GM18520 (cell line): ENCODE results near the gene KLF16.

ENCODE experiments used
- ATAC-seq: cut with Tn5 transposase; IDR thresholded peaks from one replicate; pipeline ENCODE4 v1.9.1; 2021; ENCODE audit not compliant: unreplicated experiment

The KLF16 gene

DNA sequence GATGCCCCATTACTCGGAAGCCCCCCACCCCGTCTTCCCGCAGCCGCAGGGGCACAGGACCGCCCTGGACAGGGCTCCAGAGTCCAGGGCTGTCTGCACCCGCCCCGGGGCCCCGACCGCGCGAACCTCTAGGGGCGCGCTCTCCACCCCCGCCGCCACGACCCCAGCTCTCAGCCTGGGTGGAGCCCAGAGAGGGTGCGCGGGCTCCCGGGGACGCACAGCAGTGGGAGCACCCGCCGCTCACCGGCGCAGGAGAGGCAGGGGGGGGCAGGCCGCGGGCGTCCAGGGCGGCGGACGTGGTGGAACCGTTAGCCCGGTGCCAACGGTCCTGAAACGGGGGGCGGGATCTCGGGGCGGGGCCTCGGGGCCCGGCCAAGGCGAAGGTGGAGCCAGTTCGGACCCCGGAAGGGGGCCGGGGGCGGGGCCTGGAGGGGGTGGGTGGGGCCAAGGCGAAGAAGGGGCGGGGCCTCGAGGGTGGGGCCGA is 51.4 kb downstream of the KLF16 start, which contains the start of gene ATP8B3:
Gene ATP8B3 (minus strand): TSS at position 335 of the 484 bp plus-strand sequence. CDS start 540 bp downstream, outside the sequence.
- peak; percentile 7 for ATAC-seq

DNA sequence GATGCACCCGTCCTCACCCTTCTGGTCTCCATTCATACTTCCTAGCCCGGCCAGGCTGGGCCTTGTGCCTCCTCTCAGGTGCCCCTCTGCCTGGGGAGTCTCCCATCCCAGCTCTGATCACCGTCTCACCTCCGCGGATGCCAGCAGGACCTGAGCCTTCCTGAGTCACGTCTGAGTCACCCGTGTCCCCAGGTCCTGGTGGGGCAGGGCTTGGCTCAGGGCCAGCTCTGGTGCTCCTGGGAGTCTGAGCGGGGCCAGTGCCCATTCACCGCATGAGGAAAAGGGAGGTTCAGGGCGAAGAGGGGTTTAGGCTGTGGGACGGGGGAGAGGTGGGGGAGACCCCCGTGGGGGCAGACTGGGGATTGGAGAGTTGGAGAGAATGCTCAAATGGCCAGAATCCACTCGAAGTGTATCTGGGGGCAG is 51.9 kb downstream of the KLF16 start:
- no peak for ATAC-seq

GRCh38 chr19:1810439-1811160 is 52.8 kb downstream of the KLF16 start:
- ATAC-seq, result no peak

GRCh38 chr19:1809678-1810077 is 53.7 kb downstream of the KLF16 start:
- no peak for ATAC-seq

DNA sequence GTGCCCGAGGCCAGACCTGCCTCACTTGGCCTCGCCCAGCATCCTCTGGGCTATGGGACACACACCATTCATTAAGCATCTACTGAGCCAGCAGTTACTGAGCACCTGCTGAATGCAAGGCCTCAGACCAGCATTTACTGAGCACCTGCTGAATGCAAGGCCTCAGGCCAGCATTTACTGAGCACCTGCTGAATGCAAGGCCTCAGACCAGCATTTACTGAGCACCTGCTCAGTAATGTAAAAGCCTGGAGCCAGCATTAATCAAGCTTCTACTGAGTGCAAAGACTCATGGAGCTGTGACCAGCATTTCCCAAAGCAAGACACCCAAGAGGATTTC is 55.0 kb downstream of the KLF16 start:
- no peak for ATAC-seq

DNA sequence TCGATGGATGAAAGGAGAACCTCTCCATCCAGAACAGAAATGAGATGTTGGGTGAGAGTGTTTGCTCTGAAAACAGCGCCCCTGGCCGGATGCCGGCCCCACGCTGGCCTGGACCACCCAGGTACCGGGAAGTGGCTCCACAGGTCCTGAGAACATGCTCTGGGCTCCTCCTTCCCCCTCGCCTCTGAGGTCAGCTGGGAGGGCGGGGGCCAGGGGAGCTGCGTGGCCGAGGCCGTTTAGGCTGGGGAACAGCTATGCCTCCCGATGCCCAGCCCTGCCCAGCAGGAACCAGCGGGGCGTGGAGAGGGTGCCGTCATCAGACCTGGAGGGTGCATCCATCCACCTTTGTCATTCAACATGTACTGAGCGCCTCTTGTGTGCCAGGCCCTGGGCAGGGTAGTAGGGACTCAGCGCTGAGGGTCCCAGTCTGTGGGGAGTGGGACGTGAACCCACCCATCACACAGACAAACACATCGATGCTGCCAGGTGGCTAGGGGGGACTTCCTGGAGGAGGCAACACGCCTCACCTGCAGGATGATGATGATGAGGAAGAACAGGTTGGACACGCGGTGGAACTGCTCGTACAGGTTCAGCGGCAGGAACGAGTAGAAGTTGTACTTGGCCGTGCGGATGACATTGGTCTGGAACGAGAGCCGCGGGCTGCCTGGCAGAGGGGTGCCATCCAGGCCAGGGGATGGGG is 55.5 kb downstream of the KLF16 start:
- no peak for ATAC-seq

- no peak for ATAC-seq
Observed at GRCh38 chr19:1807030-1807694, 56.2 kb downstream of the KLF16 start.

- no peak for ATAC-seq
Observed at GRCh38 chr19:1806184-1807029, 57.0 kb downstream of the KLF16 start.

DNA sequence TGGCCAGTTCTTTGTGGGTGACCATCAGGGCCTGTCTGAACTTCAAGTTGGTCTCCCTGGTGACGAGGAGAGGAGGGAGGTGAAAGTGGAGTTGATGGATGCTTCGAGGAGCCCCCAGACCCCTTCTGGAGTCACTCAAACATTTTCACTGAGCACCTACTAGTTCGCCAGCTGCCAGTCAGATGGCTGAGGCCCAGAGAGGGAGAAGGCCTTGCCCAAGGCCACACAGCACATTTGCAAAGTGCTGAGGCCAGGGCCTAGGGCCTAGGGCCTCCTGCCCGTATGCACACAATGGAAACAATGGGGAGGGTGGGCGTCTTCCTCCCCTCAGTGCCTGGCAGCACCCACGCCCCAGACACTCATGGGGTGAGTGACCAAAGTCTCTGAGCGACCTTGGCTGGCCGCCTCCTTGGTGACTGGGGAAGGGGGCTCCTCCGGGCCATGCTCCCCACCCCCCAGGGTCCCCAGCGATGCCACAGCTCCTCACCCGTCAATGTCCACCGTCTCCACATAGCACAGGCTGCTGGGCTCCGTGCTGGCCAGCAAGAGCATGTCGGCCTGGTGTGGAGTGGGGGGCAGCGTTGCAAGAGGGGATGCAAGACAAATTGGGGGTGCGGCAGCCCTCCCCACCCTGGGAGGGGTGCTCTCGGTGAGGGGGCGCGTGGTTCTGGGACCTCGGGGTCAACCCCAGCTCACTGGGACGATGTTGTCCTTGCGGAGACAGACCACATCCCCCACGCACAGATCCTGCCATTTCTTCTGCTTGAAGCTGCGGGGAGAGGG is 57.8 kb downstream of the KLF16 start:
- ATAC-seq, result no peak

DNA sequence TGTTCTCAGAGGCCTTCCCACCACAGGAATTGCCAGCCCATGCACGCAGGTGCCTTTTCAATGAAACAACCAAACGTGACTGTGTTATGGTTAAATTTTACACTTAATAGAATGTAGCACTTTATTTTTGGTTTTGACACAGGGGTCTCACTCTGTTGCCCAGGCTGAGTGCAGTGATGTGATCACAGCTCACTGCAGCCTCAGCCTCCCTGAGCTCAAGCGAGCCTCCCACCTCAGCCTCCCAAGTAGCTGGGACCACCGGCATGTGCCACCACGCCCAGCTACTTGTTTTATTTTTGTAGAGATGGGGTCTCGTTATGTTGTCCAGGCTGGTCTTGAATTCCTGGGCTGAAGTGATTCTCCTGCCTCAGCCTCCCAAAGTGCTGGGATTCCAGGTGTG is 58.5 kb downstream of the KLF16 start:
- no peak for ATAC-seq
